Left lung (tissue), 10 donors: ENCODE results near the gene MAGEB6. TPM values are rescaled to one million over a fixed set of nuclear protein-coding genes. Genes with fewer than 3 reads are reported as not detected.

Experiments
- ATAC-seq: fragments of 200-7000 bp; cut with Tn5 transposase; one replicate; pipeline ENCODE4 v1.9.1; 2020; ENCODE audit warnings: moderate library complexity
- DNase-seq, 4 donors: peaks; one replicate each; pipeline ENCODE4 v3.0.0-alpha.2; 2013 to 2020
- H3K27ac ChIP-seq, 2 donors: fragments of 200-600 bp; sonication (generic) in 1 of 2; one replicate each; pipeline versions ENCODE4 v1.5.0 to v1.8.0; 2020 to 2021
- H3K27me3 ChIP-seq, 2 donors: fragments of 200-600 bp; sonication (generic) in 1 of 2; one replicate each; pipeline versions ENCODE4 v1.5.0 to v1.8.0; 2020 to 2021
- H3K36me3 ChIP-seq, 2 donors: fragments of 200-600 bp; sonication (generic) in 1 of 2; one replicate each; pipeline versions ENCODE4 v1.5.0 to v1.8.0; 2020 to 2021
- H3K4me1 ChIP-seq, 2 donors: fragments of 200-600 bp; one replicate each; pipeline ENCODE4 v1.8.0; 2021
- H3K4me3 ChIP-seq, 2 donors: fragments of 200-600 bp; sonication (generic) in 1 of 2; one replicate each; pipeline versions ENCODE4 v1.5.0 to v1.8.0; 2020 to 2021; ENCODE audit warnings: mild to moderate bottlenecking in 1 of 2
- H3K9me3 ChIP-seq, 2 donors: fragments of 200-600 bp; sonication (generic) in 1 of 2; one replicate each; pipeline versions ENCODE4 v1.5.0 to v1.8.0; 2020 to 2021
- CTCF ChIP-seq, 2 donors: fragments of 200-600 bp; sonication (generic) in 1 of 2; IDR thresholded peaks; one replicate each; pipeline versions ENCODE4 v1.5.0 to v1.8.0; 2021; ENCODE audit warnings: antibody characterized with exemption in 2 of 2
- intact Hi-C, 2 donors: fragments of 100-400 bp; cut with DNase I; formaldehyde crosslinking; loops; one replicate each; pipeline versions ENCODE4 v1.11.2 to v1.14.2; 2022
- polyA plus RNA-seq, 6 donors: library from polyadenylated mRNA; unstranded; fragments of 120-200 nt; gene quantifications; one replicate each; pipeline ENCODE4 v1.2.1, GENCODE V29; 2013; ENCODE audit not compliant: insufficient read length in 6 of 6
- total RNA-seq, 2 donors: library from RNA; stranded (reverse); fragmentation: NEBNext Ultra II Directional; extraction: Animal tissue kit (Norgen Biotek cat#: 25700); gene quantifications; one replicate each; pipeline ENCODE4 v1.2.1, GENCODE V29; 2021
- donor health status: DM: no; HTN: yes; CAD: no.
- donor health status: DM: no; HTN: no; CAD: no.

The MAGEB6 gene
- total and polyA plus RNA-seq, 8 donors, result not detected

GRCh38 chrX:26208012-26208411, 15.8 kb downstream of the MAGEB6 start:
- no peak for ATAC-seq
- no peak for DNase-seq
- Histone ChIP-seq H3K36me3 (no peaks in the 10 kb centered on the region), H3K27ac (no peak overlapping the region), H3K9me3 (no peaks in the 10 kb centered on the region), H3K4me3 (no peak overlapping the region), H3K27me3 (no peaks in the 10 kb centered on the region), H3K4me1 (no peaks in the 10 kb centered on the region)
- no peak for TF ChIP-seq CTCF (IDR thresholded peaks at IDR 0.05)
- intact Hi-C loops, result no loop called here

- H3K27me3 ChIP-seq, result no peaks in the 10 kb centered on the region
- ATAC-seq (no peak), DNase-seq (no peak)
- no peaks in the 10 kb centered on the region for H3K4me1 ChIP-seq
- no peak within 1 kb of the TSS for H3K27ac ChIP-seq
- intact Hi-C loops, result no loop called here
- TF ChIP-seq CTCF (IDR thresholded peaks at IDR 0.05), result no peak
- no peak within 1 kb of the TSS for H3K4me3 ChIP-seq
- H3K9me3 ChIP-seq, result no peaks in the 10 kb centered on the region
- H3K36me3 ChIP-seq, result no peaks in the 10 kb centered on the region
Observed at GRCh38 chrX:26215869-26216268, 23.6 kb downstream of the MAGEB6 start, which contains the start of gene MAGEB5. Gene MAGEB5 (plus strand): TSS chrX:26216169. CDS start chrX:26217302, 1,133 bp downstream.

GRCh38 chrX:26219351-26219750, 27.1 kb downstream of the MAGEB6 start:
- Histone ChIP-seq H3K36me3 (no peaks in the 10 kb centered on the region), H3K4me3 (no peak overlapping the region), H3K27ac (no peak overlapping the region), H3K4me1 (no peaks in the 10 kb centered on the region), H3K27me3 (no peaks in the 10 kb centered on the region), H3K9me3 (no peaks in the 10 kb centered on the region)
- DNase-seq (no peak), ATAC-seq (no peak)
- no peak for TF ChIP-seq CTCF (IDR thresholded peaks at IDR 0.05)
- intact Hi-C loops, result no loop called here

- no peak for DNase-seq
- intact Hi-C loops, result no loop called here
- Histone ChIP-seq H3K27me3 (no peaks in the 10 kb centered on the region), H3K36me3 (no peaks in the 10 kb centered on the region), H3K4me3 (no peak overlapping the region), H3K4me1 (no peaks in the 10 kb centered on the region), H3K27ac (no peak overlapping the region), H3K9me3 (peaks cover 0 to 3% of the 10 kb centered on the region in 2 donors)
- ATAC-seq, result no peak
- TF ChIP-seq CTCF (IDR thresholded peaks at IDR 0.05), result no peak
Observed at GRCh38 chrX:26234177-26234576, 41.9 kb downstream of the MAGEB6 start.

Other genes starting within 250 kb of the MAGEB6 start
- not detected for gene MAGEB18, start 54.1 kb upstream of the MAGEB6 start, total RNA-seq
- not detected for gene MAGEB18, start 54.1 kb upstream of the MAGEB6 start, polyA plus RNA-seq
- not detected for gene MAGEB6B, start 31.8 kb upstream of the MAGEB6 start, total RNA-seq
- not detected for gene MAGEB6B, start 31.8 kb upstream of the MAGEB6 start, polyA plus RNA-seq
- gene MAGEB5, start 23.7 kb downstream of the MAGEB6 start, total RNA-seq, result not detected
- gene MAGEB5, start 23.7 kb downstream of the MAGEB6 start, polyA plus RNA-seq, result not detected